DND-41 (cell line): ENCODE data around the gene LRRC43.

Experiments used
- ATAC-seq: fragments of 200-7000 bp; cut with Tn5 transposase; 3 replicates; pipeline ENCODE4 v1.9.1; 2021; ENCODE audit warnings: low read depth; ENCODE audit not compliant: insufficient read depth
- DNase-seq: peaks from one replicate; pipeline ENCODE4 v3.0.0-alpha.2; 2020
- H2AFZ ChIP-seq: 2 replicates; pipeline ENCODE4 v1.6.0; 2012; ENCODE audit warnings: low read depth, low read length
- H3K27ac ChIP-seq: 2 replicates; pipeline ENCODE4 v1.5.1; 2012; ENCODE audit warnings: low read length, inconsistent platforms
- H3K27me3 ChIP-seq: fragments of 200-600 bp; sonication (generic); 2 replicates; pipeline ENCODE4 v1.6.0; 2012; ENCODE audit warnings: low read length, mild to moderate bottlenecking, inconsistent platforms; ENCODE audit not compliant: insufficient read depth, poor library complexity
- H3K36me3 ChIP-seq: 2 replicates; pipeline ENCODE4 v1.5.1; 2012; ENCODE audit warnings: low read length, inconsistent platforms; ENCODE audit not compliant: insufficient read depth
- H3K4me1 ChIP-seq: 2 replicates; pipeline ENCODE4 v1.5.1; 2012; ENCODE audit warnings: mild to moderate bottlenecking, low read length; ENCODE audit not compliant: insufficient read depth
- H3K4me2 ChIP-seq: 2 replicates; pipeline ENCODE4 v1.6.0; 2012; ENCODE audit warnings: mild to moderate bottlenecking, moderate library complexity, low read length, inconsistent platforms; ENCODE audit not compliant: insufficient read depth
- H3K4me3 ChIP-seq, 2 experiments: fragments of 200-600 bp in 1 of 2; shearing (Covaris generic) in 1 of 2; 2 replicates each; pipeline ENCODE4 v1.5.1; 2012 to 2016; ENCODE audit warnings: inconsistent platforms in 2 of 2, low read length in 2 of 2, mild to moderate bottlenecking in 2 of 2, low read depth in 1 of 2, moderate library complexity in 1 of 2
- H3K79me2 ChIP-seq: 2 replicates; pipeline ENCODE4 v1.6.0; 2012; ENCODE audit warnings: low read length, inconsistent platforms; ENCODE audit not compliant: insufficient read depth
- H3K9ac ChIP-seq: 2 replicates; pipeline ENCODE4 v1.6.0; 2012; ENCODE audit warnings: low read depth, mild to moderate bottlenecking, inconsistent platforms, low read length, moderate library complexity
- H3K9me3 ChIP-seq: 2 replicates; pipeline ENCODE4 v1.5.1; 2012; ENCODE audit warnings: low read length, moderate library complexity, mild to moderate bottlenecking, inconsistent platforms; ENCODE audit not compliant: insufficient read depth, severe bottlenecking
- H4K20me1 ChIP-seq: 2 replicates; pipeline ENCODE4 v1.6.0; 2012; ENCODE audit warnings: low read length; ENCODE audit not compliant: insufficient read depth
- CTCF ChIP-seq: IDR thresholded peaks from 2 replicates; pipeline ENCODE4 v1.5.1; 2012; ENCODE audit warnings: borderline replicate concordance, low read length, moderate library complexity, mild to moderate bottlenecking; ENCODE audit not compliant: poor library complexity, severe bottlenecking; ENCODE audit errors: extremely low read depth
- EZH2 ChIP-seq: IDR thresholded peaks from 3 replicates; pipeline ENCODE4 v1.6.1; 2012; ENCODE audit warnings: borderline replicate concordance, low read depth, mild to moderate bottlenecking, moderate library complexity, low read length, inconsistent platforms; ENCODE audit not compliant: severe bottlenecking

LRRC43 gene

GRCh38 chr12:122207391-122207790 lies 24.5 kb downstream of the LRRC43 start:
- no peak overlapping the region for H3K4me3 ChIP-seq
- no peaks in the 10 kb centered on the region for H3K27me3 ChIP-seq
- TF ChIP-seq CTCF, result no peak
- no peak for TF ChIP-seq EZH2
- DNase-seq (no peak), ATAC-seq (no peak)
- H3K36me3 ChIP-seq, result peaks cover 45% of the 10 kb centered on the region
- no peaks in the 10 kb centered on the region for H3K79me2 ChIP-seq
- H2AFZ ChIP-seq, result no peak overlapping the region
- no peak overlapping the region for H3K9ac ChIP-seq
- H3K9me3 ChIP-seq, result no peaks in the 10 kb centered on the region
- no peak overlapping the region for H3K4me2 ChIP-seq
- peaks cover 8% of the 10 kb centered on the region; the same call in 1 of the 2 replicates for H4K20me1 ChIP-seq
- H3K4me1 ChIP-seq, result no peaks in the 10 kb centered on the region
- no peak overlapping the region for H3K27ac ChIP-seq

- Histone ChIP-seq H3K79me2 (no peaks in the 10 kb centered on the region), H3K9ac (no peak overlapping the region), H3K4me3 (no peak overlapping the region), H3K4me2 (no peak overlapping the region), H3K4me1 (no peaks in the 10 kb centered on the region), H3K9me3 (no peaks in the 10 kb centered on the region), H3K27ac (no peak overlapping the region), H3K27me3 (no peaks in the 10 kb centered on the region), H3K36me3 (peaks cover 51% of the 10 kb centered on the region), H2AFZ (no peak overlapping the region), H4K20me1 (peaks cover 8% of the 10 kb centered on the region; the same call in 1 of the 2 replicates)
- DNase-seq, result no peak
- no peak for TF ChIP-seq CTCF
- no peak for TF ChIP-seq EZH2
- no peak for ATAC-seq
Measured at GRCh38 chr12:122208073-122208820, 25.3 kb downstream of the LRRC43 start.

GRCh38 chr12:122215771-122216170 lies 32.8 kb downstream of the LRRC43 start:
- H4K20me1 ChIP-seq, result peaks cover 3% of the 10 kb centered on the region; the same call in 1 of the 2 replicates
- H3K4me2 ChIP-seq, result no peak overlapping the region
- no peak overlapping the region for H3K9ac ChIP-seq
- no peak overlapping the region for H3K27ac ChIP-seq
- no peak for DNase-seq
- H3K27me3 ChIP-seq, result no peaks in the 10 kb centered on the region
- no peak for ATAC-seq
- H3K79me2 ChIP-seq, result peaks cover 19% of the 10 kb centered on the region
- no peaks in the 10 kb centered on the region for H3K4me1 ChIP-seq
- no peaks in the 10 kb centered on the region for H3K9me3 ChIP-seq
- H3K4me3 ChIP-seq, result no peak overlapping the region
- peaks cover 83% of the 10 kb centered on the region for H3K36me3 ChIP-seq
- TF ChIP-seq EZH2, result no peak
- no peak for TF ChIP-seq CTCF
- no peak overlapping the region for H2AFZ ChIP-seq
